Osteocyte (in vitro differentiated cells): ENCODE results near the gene ARL4A. TPM values are rescaled to one million over a fixed set of nuclear protein-coding genes. Genes with fewer than 3 reads are reported as not detected.
"Not testable (repeated sequence)": the region's sequence is repeated elsewhere in the genome, so short reads cannot be mapped to it uniquely, and the experiment has no call there.

Experiments used
- DNase-seq: peaks from one replicate; pipeline ENCODE4 v3.0.0; 2021; ENCODE audit warnings: mixed read lengths; ENCODE audit not compliant: unreplicated experiment; ENCODE audit errors: extremely low spot score
- H3K27ac Mint-ChIP-seq: one replicate; pipeline ENCODE4 v1.8.0; 2021; ENCODE audit warnings: mild to moderate bottlenecking, mixed read lengths; ENCODE audit not compliant: unreplicated experiment
- H3K27me3 Mint-ChIP-seq: one replicate; pipeline ENCODE4 v1.8.0; 2021; ENCODE audit warnings: mixed read lengths; ENCODE audit not compliant: unreplicated experiment
- H3K36me3 Mint-ChIP-seq: one replicate; pipeline ENCODE4 v1.8.0; 2021; ENCODE audit warnings: mixed read lengths; ENCODE audit not compliant: unreplicated experiment
- H3K4me1 Mint-ChIP-seq: one replicate; pipeline ENCODE4 v1.8.0; 2021; ENCODE audit warnings: mixed read lengths; ENCODE audit not compliant: unreplicated experiment
- H3K4me3 Mint-ChIP-seq: one replicate; pipeline ENCODE4 v1.8.0; 2021; ENCODE audit warnings: mild to moderate bottlenecking, moderate library complexity, mixed read lengths; ENCODE audit not compliant: unreplicated experiment
- H3K9me3 Mint-ChIP-seq: one replicate; pipeline ENCODE4 v1.8.0; 2021; ENCODE audit warnings: mixed read lengths; ENCODE audit not compliant: unreplicated experiment
- CTCF ChIP-seq: fragments of 200-600 bp; sonication (generic); IDR thresholded peaks from 2 replicates; pipeline ENCODE4 v1.5.0; 2021; ENCODE audit warnings: antibody characterized with exemption, mild to moderate bottlenecking, moderate library complexity
- total RNA-seq: library from RNA; stranded (reverse); gene quantifications from 2 replicates; pipeline ENCODE4 v1.2.1, GENCODE V29; 2021

The ARL4A gene
- total RNA-seq, 1 donor from 2014 or later = 9.6 TPM

GRCh38 chr7:12653518-12653917 lies 33.9 kb upstream of the ARL4A start:
- H3K4me1 Mint-ChIP-seq = peaks cover 2% of the 10 kb centered on the region
- no peak overlapping the region for H3K27ac Mint-ChIP-seq
- H3K27me3 Mint-ChIP-seq = no peaks in the 10 kb centered on the region
- TF ChIP-seq CTCF = no peak
- DNase-seq = no peak
- no peak overlapping the region for H3K4me3 Mint-ChIP-seq
- no peaks in the 10 kb centered on the region for H3K9me3 Mint-ChIP-seq
- H3K36me3 Mint-ChIP-seq = no peaks in the 10 kb centered on the region

GRCh38 chr7:12655161-12655560 lies 32.3 kb upstream of the ARL4A start:
- H3K36me3 Mint-ChIP-seq = no peaks in the 10 kb centered on the region

GRCh38 chr7:12660423-12660822 lies 27.0 kb upstream of the ARL4A start:
- not testable (repeated sequence) for DNase-seq, H3K4me1 Mint-ChIP-seq, H3K9me3 Mint-ChIP-seq, H3K36me3 Mint-ChIP-seq, H3K4me3 Mint-ChIP-seq, H3K27me3 Mint-ChIP-seq
- H3K27ac Mint-ChIP-seq = peak overlapping the region; percentile 49

More at GRCh38 chr7:12655161-12655560, 32.3 kb upstream of the ARL4A start:
- Mint-ChIP-seq H3K9me3 (no peaks in the 10 kb centered on the region), H3K27ac (no peak overlapping the region), H3K4me1 (peaks cover 2% of the 10 kb centered on the region), H3K4me3 (no peak overlapping the region), H3K27me3 (no peaks in the 10 kb centered on the region)
- no peak for DNase-seq
- no peak for TF ChIP-seq CTCF

GRCh38 chr7:12660986-12661385 lies 26.4 kb upstream of the ARL4A start:
- H3K27me3 Mint-ChIP-seq, H3K9me3 Mint-ChIP-seq, H3K36me3 Mint-ChIP-seq, DNase-seq, H3K27ac Mint-ChIP-seq, H3K4me1 Mint-ChIP-seq, H3K4me3 Mint-ChIP-seq: not testable (repeated sequence)

- Mint-ChIP-seq H3K9me3 (no peaks in the 10 kb centered on the region), H3K36me3 (no peaks in the 10 kb centered on the region), H3K4me3 (no peak overlapping the region), H3K4me1 (no peaks in the 10 kb centered on the region), H3K27me3 (no peaks in the 10 kb centered on the region), H3K27ac (no peak overlapping the region)
- no peak for DNase-seq
- TF ChIP-seq CTCF = no peak
Observed at GRCh38 chr7:12661581-12661980, 25.9 kb upstream of the ARL4A start.

GRCh38 chr7:12670000-12670729 lies 17.3 kb upstream of the ARL4A start:
- H3K4me3 Mint-ChIP-seq = no peak overlapping the region
- H3K36me3 Mint-ChIP-seq = no peaks in the 10 kb centered on the region
- no peak for DNase-seq
- no peaks in the 10 kb centered on the region for H3K9me3 Mint-ChIP-seq
- no peak overlapping the region for H3K27ac Mint-ChIP-seq
- no peaks in the 10 kb centered on the region for H3K27me3 Mint-ChIP-seq
- peaks cover 7% of the 10 kb centered on the region for H3K4me1 Mint-ChIP-seq
- TF ChIP-seq CTCF = no peak
